Measurements from ENCODE around the gene DEFB110. TPM values are rescaled to one million over a fixed set of nuclear protein-coding genes. Genes with fewer than 3 reads are reported as not detected.

The DEFB110 gene
- total RNA-seq, 2 experiments from 2014 or later, result not detected

GRCh38 chr6:50007819-50008218 lies 14.0 kb downstream of the DEFB110 start:
- no peak for DNase-seq (ENCODE audit: low spot score)
- CTCF ChIA-PET (ENCODE audit: unreplicated experiment), result no interaction called here
- H3K9me3 ChIP-seq (ENCODE audit: low read length), result no peaks in the 10 kb centered on the region
- BruUV-seq (replicated peaks), result no TSS peak
- no peaks in the 10 kb centered on the region for H4K20me1 ChIP-seq (ENCODE audit: insufficient read depth, low read length)
- no peak overlapping the region for H3K27ac ChIP-seq (ENCODE audit: low read depth, low read length, poor library complexity, severe bottlenecking)
- no peak overlapping the region for H3K4me3 ChIP-seq (ENCODE audit: low read depth, low read length, poor library complexity, severe bottlenecking)
- H3K4me1 ChIP-seq (ENCODE audit: insufficient read depth, low read length, poor library complexity, severe bottlenecking), result no peaks in the 10 kb centered on the region
- no peaks in the 10 kb centered on the region for H3K36me3 ChIP-seq (ENCODE audit: insufficient read depth, low read length)
- no peak overlapping the region for H2AFZ ChIP-seq (ENCODE audit: low read length)
- no peak overlapping the region for H3K4me2 ChIP-seq (ENCODE audit: low read length)
- TF ChIP-seq CTCF (conservative IDR thresholded peaks at IDR 0.05; ENCODE audit: low read length), result no peak
- no peak for TF ChIP-seq EZH2phosphoT487 (IDR thresholded peaks at IDR 0.05; ENCODE audit: borderline replicate concordance, low read depth, low read length)
- H3K9me2 ChIP-seq (ENCODE audit: insufficient read depth, low read length), result no peaks in the 10 kb centered on the region
- intact Hi-C loops (cut with micrococcal nuclease; ENCODE audit: unreplicated experiment), result no loop called here
- POLR2A ChIA-PET, result no interaction called here
- H3K79me2 ChIP-seq (ENCODE audit: insufficient read depth, low read depth, low read length), result no peaks in the 10 kb centered on the region

DNA sequence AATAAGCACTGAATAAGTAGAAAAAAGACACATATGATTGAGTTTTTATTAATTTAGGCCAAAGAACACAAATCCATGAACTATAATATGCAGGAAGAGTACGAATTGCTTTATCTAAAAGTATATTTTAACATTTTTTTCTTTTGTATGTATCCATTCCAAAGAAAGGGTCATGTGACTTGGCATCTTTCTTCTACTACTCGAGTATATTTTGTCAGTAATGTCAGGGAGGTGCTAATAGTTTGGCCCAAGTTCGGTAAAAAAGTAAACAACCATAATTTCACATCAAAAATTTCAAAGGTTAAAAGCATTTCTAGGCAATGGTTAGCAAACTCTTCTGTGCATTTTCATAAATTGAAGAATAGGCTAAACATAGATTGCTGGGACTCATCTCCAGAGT lies 18.7 kb downstream of the DEFB110 start:
- ChIA-PET CTCF (ENCODE audit: unreplicated experiment) (no interaction called here), POLR2A (no interaction called here)
- Histone ChIP-seq H3K79me2 (ENCODE audit: insufficient read depth, low read depth, low read length) (no peaks in the 10 kb centered on the region), H4K20me1 (ENCODE audit: insufficient read depth, low read length) (no peaks in the 10 kb centered on the region), H3K4me3 (ENCODE audit: low read depth, low read length, poor library complexity, severe bottlenecking) (no peak overlapping the region), H3K4me1 (ENCODE audit: insufficient read depth, low read length, poor library complexity, severe bottlenecking) (no peaks in the 10 kb centered on the region), H3K27ac (ENCODE audit: low read depth, low read length, poor library complexity, severe bottlenecking) (no peak overlapping the region), H3K9me3 (ENCODE audit: low read length) (no peaks in the 10 kb centered on the region), H3K9me2 (ENCODE audit: insufficient read depth, low read length) (no peaks in the 10 kb centered on the region), H3K36me3 (ENCODE audit: insufficient read depth, low read length) (no peaks in the 10 kb centered on the region), H3K4me2 (ENCODE audit: low read length) (no peak overlapping the region), H2AFZ (ENCODE audit: low read length) (no peak overlapping the region)
- TF ChIP-seq EZH2phosphoT487 (IDR thresholded peaks at IDR 0.05; ENCODE audit: borderline replicate concordance, low read depth, low read length) (no peak), CTCF (conservative IDR thresholded peaks at IDR 0.05; ENCODE audit: low read length) (no peak)
- BruUV-seq (replicated peaks), result no TSS peak
- DNase-seq (ENCODE audit: low spot score), result no peak
- intact Hi-C loops (cut with micrococcal nuclease; ENCODE audit: unreplicated experiment), result no loop called here

DNA sequence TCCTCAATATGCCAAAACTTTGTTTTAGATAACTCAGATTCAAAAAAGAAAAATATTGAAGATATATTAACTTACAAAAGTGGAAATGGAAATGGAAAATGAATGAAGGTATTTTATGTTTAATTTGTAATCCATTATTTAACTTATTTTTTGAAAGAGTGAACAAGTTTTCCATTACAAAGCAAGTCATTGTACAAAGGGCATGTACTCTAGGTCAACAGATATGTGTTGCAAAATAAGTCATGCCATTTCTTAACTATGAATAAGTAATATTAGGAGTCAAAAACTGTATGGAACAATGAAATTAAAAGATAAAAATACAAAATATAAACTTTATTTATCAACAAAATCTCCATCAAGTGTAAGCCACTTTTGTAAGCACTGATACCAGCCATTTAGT lies 26.5 kb downstream of the DEFB110 start:
- intact Hi-C loops (cut with micrococcal nuclease; ENCODE audit: unreplicated experiment), result no loop called here
- no peak for DNase-seq (ENCODE audit: low spot score)
- no peaks in the 10 kb centered on the region for H3K4me1 ChIP-seq (ENCODE audit: insufficient read depth, low read length, poor library complexity, severe bottlenecking)
- no peaks in the 10 kb centered on the region for H4K20me1 ChIP-seq (ENCODE audit: insufficient read depth, low read length)
- no peak overlapping the region for H3K27ac ChIP-seq (ENCODE audit: low read depth, low read length, poor library complexity, severe bottlenecking)
- POLR2A ChIA-PET, result no interaction called here
- H3K36me3 ChIP-seq (ENCODE audit: insufficient read depth, low read length), result no peaks in the 10 kb centered on the region
- no peak overlapping the region for H3K4me2 ChIP-seq (ENCODE audit: low read length)
- BruUV-seq (replicated peaks), result no TSS peak
- no peak overlapping the region for H3K4me3 ChIP-seq (ENCODE audit: low read depth, low read length, poor library complexity, severe bottlenecking)
- no peaks in the 10 kb centered on the region for H3K9me3 ChIP-seq (ENCODE audit: low read length)
- no peaks in the 10 kb centered on the region for H3K79me2 ChIP-seq (ENCODE audit: insufficient read depth, low read depth, low read length)
- H2AFZ ChIP-seq (ENCODE audit: low read length), result no peak overlapping the region
- no peak for TF ChIP-seq EZH2phosphoT487 (IDR thresholded peaks at IDR 0.05; ENCODE audit: borderline replicate concordance, low read depth, low read length)
- TF ChIP-seq CTCF (conservative IDR thresholded peaks at IDR 0.05; ENCODE audit: low read length), result no peak
- H3K9me2 ChIP-seq (ENCODE audit: insufficient read depth, low read length), result no peaks in the 10 kb centered on the region
- CTCF ChIA-PET (ENCODE audit: unreplicated experiment), result no interaction called here
